Airway epithelial cell (primary cell): ENCODE measurements around the gene KRT20. TPM values are rescaled to one million over a fixed set of nuclear protein-coding genes. Genes with fewer than 3 reads are reported as not detected.

ENCODE experiments used
- total RNA-seq: library from RNA; depleted of rRNA; stranded (reverse); fragments of >200 nt; gene quantifications from 2 replicates; pipeline ENCODE4 v1.2.3, GENCODE V29; 2015

Gene KRT20
- not detected in 2 replicates for total RNA-seq

GRCh38 chr17:40884708-40885512 is at the start of gene KRT20:
Gene KRT20, minus strand, starts transcription at chr17:40885242. Its CDS starts 57 bp downstream, at chr17:40885185.

GRCh38 chr17:40866838-40867237 is 18.2 kb downstream of the KRT20 start, which contains the start of gene KRT12:
Gene KRT12, minus strand, starts transcription at chr17:40867223. Its CDS starts 37 bp downstream, at chr17:40867186.

Other genes starting within 250 kb of the KRT20 start
- 81.3 and 87.2 TPM in 2 replicates for gene SMARCE1, start 237.4 kb downstream of the KRT20 start, total RNA-seq
- gene KRT222, start 220.1 kb downstream of the KRT20 start, total RNA-seq, result not detected in 2 replicates
- 1.5 and 2.5 TPM in 2 replicates for gene KRT24, start 181.5 kb downstream of the KRT20 start, total RNA-seq
- gene KRT25, start 129.9 kb downstream of the KRT20 start, total RNA-seq, result not detected in 2 replicates
- not detected in 2 replicates for gene KRT26, start 113.0 kb downstream of the KRT20 start, total RNA-seq
- gene KRT27, start 102.7 kb downstream of the KRT20 start, total RNA-seq, result not detected in 2 replicates
- gene KRT28, start 85.3 kb downstream of the KRT20 start, total RNA-seq, result not detected in 2 replicates
- gene KRT10, start 62.6 kb downstream of the KRT20 start, total RNA-seq, result 59.0 and 68.3 TPM in 2 replicates
- gene KRT12, start 18.0 kb downstream of the KRT20 start, total RNA-seq, result not detected in 2 replicates
- 35.7 and 36.8 TPM in 2 replicates for gene KRT23, start 52.4 kb upstream of the KRT20 start, total RNA-seq
- gene KRT39, start 81.7 kb upstream of the KRT20 start, total RNA-seq, result not detected in 2 replicates
- gene KRT40, start 99.1 kb upstream of the KRT20 start, total RNA-seq, result 0.07 TPM in 1 of 2 replicates, not detected in the other
- not detected in 2 replicates for gene KRTAP3-3, start 108.9 kb upstream of the KRT20 start, total RNA-seq
- not detected in 2 replicates for gene KRTAP3-2, start 114.7 kb upstream of the KRT20 start, total RNA-seq
- gene KRTAP3-1, start 123.9 kb upstream of the KRT20 start, total RNA-seq, result not detected in 2 replicates
- gene KRTAP1-5, start 142.0 kb upstream of the KRT20 start, total RNA-seq, result not detected in 2 replicates
- not detected in 2 replicates for gene KRTAP1-4, start 145.0 kb upstream of the KRT20 start, total RNA-seq
- gene KRTAP1-3, start 149.6 kb upstream of the KRT20 start, total RNA-seq, result not detected in 2 replicates
- not detected in 2 replicates for gene KRTAP1-1, start 156.2 kb upstream of the KRT20 start, total RNA-seq
- gene KRTAP2-1, start 162.1 kb upstream of the KRT20 start, total RNA-seq, result not detected in 2 replicates
- gene KRTAP2-2, start 170.0 kb upstream of the KRT20 start, total RNA-seq, result not detected in 2 replicates
- 0.21 and 0.84 TPM in 2 replicates for gene KRTAP2-3, start 174.9 kb upstream of the KRT20 start, total RNA-seq
- not detected in 2 replicates for gene KRTAP2-4, start 180.6 kb upstream of the KRT20 start, total RNA-seq
- gene KRTAP4-7, start 198.9 kb upstream of the KRT20 start, total RNA-seq, result not detected in 2 replicates
- gene KRTAP4-8, start 212.9 kb upstream of the KRT20 start, total RNA-seq, result not detected in 2 replicates
- gene KRTAP4-16, start 217.0 kb upstream of the KRT20 start, total RNA-seq, result not detected in 2 replicates
- gene KRTAP4-9, start 220.1 kb upstream of the KRT20 start, total RNA-seq, result not detected in 2 replicates
- gene KRTAP4-11, start 233.1 kb upstream of the KRT20 start, total RNA-seq, result not detected in 2 replicates
- gene KRTAP4-12, start 238.9 kb upstream of the KRT20 start, total RNA-seq, result not detected in 2 replicates